ENCODE measurements around the gene HOXC10.
A peak's percentile ranks its signal among the peaks of the same experiment; 100 is the strongest.

The HOXC10 gene

GRCh38 chr12:53985692-53985993 lies 697 bp downstream of the HOXC10 start:
- DNase-seq (ENCODE audit: extremely low spot score): no peak
- ChIA-PET POLR2A (interaction anchor here (0.5 to 4.9 kb wide), 10 partner anchors 10 to 222 kb away, joined by 3 to 69 read pairs (median 4); partner anchors contain the start of genes HOXC5 and HOXC9), CTCF (interaction anchor here (0.6 to 5.6 kb wide), 12 partner anchors 13 to 230 kb away, joined by 3 to 44 read pairs (median 5); partner anchors contain the start of gene HOXC9)
- TF ChIP-seq CTBP1 (IDR thresholded peaks at IDR 0.05; ENCODE audit: borderline replicate concordance): no peak
- peak; percentile 64 for TF ChIP-seq L3MBTL2 (conservative IDR thresholded peaks at IDR 0.05)

GRCh38 chr12:53985994-53986685 lies 1.2 kb downstream of the HOXC10 start:
- ChIA-PET POLR2A (interaction anchor here (0.5 to 4.9 kb wide), 5 partner anchors 10 to 47 kb away, joined by 3 to 69 read pairs (median 3); partner anchors contain the start of genes HOXC5 and HOXC9), CTCF (interaction anchor here (0.5 to 5.6 kb wide), 12 partner anchors 12 to 241 kb away, joined by 3 to 44 read pairs (median 5); partner anchors contain the start of gene HOXC9)
- DNase-seq (ENCODE audit: extremely low spot score): no peak
- TF ChIP-seq ARNT (IDR thresholded peaks at IDR 0.05) (no peak), CTBP1 (IDR thresholded peaks at IDR 0.05; ENCODE audit: borderline replicate concordance) (peak; percentile 33; the same call in 1 of the 2 replicates)

- TF ChIP-seq L3MBTL2 (conservative IDR thresholded peaks at IDR 0.05) (no peak), SP1 (IDR thresholded peaks at IDR 0.05) (no peak), TARDBP (IDR thresholded peaks at IDR 0.05) (no peak), ZNF384 (IDR thresholded peaks at IDR 0.05) (no peak), LEF1 (IDR thresholded peaks at IDR 0.05; ENCODE audit: borderline replicate concordance) (no peak), PKNOX1 (IDR thresholded peaks at IDR 0.05) (no peak), NFRKB (IDR thresholded peaks at IDR 0.05) (no peak), ELF4 (IDR thresholded peaks at IDR 0.05) (no peak), HDGF (IDR thresholded peaks at IDR 0.05; ENCODE audit: borderline replicate concordance) (no peak), FOXA1 (IDR thresholded peaks at IDR 0.05) (no peak), ARNT (IDR thresholded peaks at IDR 0.05) (no peak), FOXK2 (IDR thresholded peaks at IDR 0.05) (no peak), SUZ12 (IDR thresholded peaks at IDR 0.05) (no peak)
- ChIA-PET CTCF (interaction anchor here (1.0 to 5.6 kb wide), 7 partner anchors 12 to 228 kb away, joined by 3 to 44 read pairs (median 20); partner anchors contain the start of genes HOXC13 and HOXC9), POLR2A (interaction anchor here (0.8 to 4.9 kb wide), 4 partner anchors 12 to 310 kb away, joined by 3 to 69 read pairs (median 4); partner anchors contain the start of genes HOXC5, HOXC8 and HOXC9)
- no peak for DNase-seq (ENCODE audit: extremely low spot score)
Observed at GRCh38 chr12:53986686-53987483, 1.9 kb downstream of the HOXC10 start.

GRCh38 chr12:53987787-53988230 lies 2.9 kb downstream of the HOXC10 start:
- TF ChIP-seq TARDBP (IDR thresholded peaks at IDR 0.05) (no peak), SP1 (IDR thresholded peaks at IDR 0.05) (no peak), FOXM1 (IDR thresholded peaks at IDR 0.05; ENCODE audit: borderline replicate concordance) (no peak), SUZ12 (IDR thresholded peaks at IDR 0.05) (no peak), HDGF (IDR thresholded peaks at IDR 0.05; ENCODE audit: borderline replicate concordance) (no peak), ZNF384 (IDR thresholded peaks at IDR 0.05) (no peak), L3MBTL2 (conservative IDR thresholded peaks at IDR 0.05) (no peak), LEF1 (IDR thresholded peaks at IDR 0.05; ENCODE audit: borderline replicate concordance) (no peak), ARNT (IDR thresholded peaks at IDR 0.05) (no peak), FOXA1 (IDR thresholded peaks at IDR 0.05) (no peak), PKNOX1 (IDR thresholded peaks at IDR 0.05) (no peak), FOXK2 (IDR thresholded peaks at IDR 0.05) (no peak), BHLHE40 (IDR thresholded peaks at IDR 0.05; ENCODE audit: borderline replicate concordance) (no peak), ELF4 (IDR thresholded peaks at IDR 0.05) (no peak), NFRKB (IDR thresholded peaks at IDR 0.05) (no peak), CTBP1 (IDR thresholded peaks at IDR 0.05; ENCODE audit: borderline replicate concordance) (no peak)
- ChIA-PET POLR2A (interaction anchor here (0.6 to 4.9 kb wide), 8 partner anchors 11 to 311 kb away, joined by 3 to 69 read pairs (median 3); partner anchors contain the start of genes HOXC8 and HOXC9), CTCF (interaction anchor here (0.6 to 5.6 kb wide), 15 partner anchors 10 to 369 kb away, joined by 3 to 44 read pairs (median 4); partner anchors contain the start of gene HOXC13)
- DNase-seq (ENCODE audit: extremely low spot score): no peak

- ChIA-PET CTCF (interaction anchor here (1.0 to 5.6 kb wide), 12 partner anchors 9 to 368 kb away, joined by 3 to 44 read pairs (median 4); no protein-coding TSS in a partner anchor), POLR2A (interaction anchor here (0.6 to 4.9 kb wide), 6 partner anchors 10 to 228 kb away, joined by 3 to 69 read pairs (median 3); partner anchors contain the start of gene HOXC9)
- no peak for DNase-seq (ENCODE audit: extremely low spot score)
- no peak for TF ChIP-seq FOXM1 (IDR thresholded peaks at IDR 0.05; ENCODE audit: borderline replicate concordance)
- no peak for TF ChIP-seq FOXA1 (IDR thresholded peaks at IDR 0.05)
Observed at GRCh38 chr12:53988541-53989226, 3.7 kb downstream of the HOXC10 start.

Data from HEK293T (cell line).